ENCODE results near the gene ANKS3. TPM values are rescaled to one million over a fixed set of nuclear protein-coding genes. Genes with fewer than 3 reads are reported as not detected.

The ANKS3 gene
- polyA plus RNA-seq (2011; rRNA removed), result 19.8 and 22.7 TPM in 2 replicates
- 33.2 and 37.8 TPM in 2 replicates for polyA plus RNA-seq (2012; cell fraction: cytosol; rRNA removed)
- polyA plus RNA-seq (2012; cell fraction: nucleus; rRNA removed), result 67.5 and 73.3 TPM in 2 replicates
- 22.4 to 30.6 TPM (median 27.1 TPM) in 3 replicates for polyA plus RNA-seq (2017; fragmentation: RNase III; extraction: RNeasy Plus Mini Kit Qiagen cat#74134 plus additional on column Dnase treatment)
- 26.9 and 28.4 TPM in 2 replicates for polyA minus RNA-seq (2011; rRNA and poly(A)+ RNA removed)

GRCh38 chr16:4734063-4734729 lies at the start of gene ANKS3, which contains the start of gene DNAAF8:
TSS of gene ANKS3 (minus strand) at chr16:4734271. CDS start at chr16:4730149, 4,122 bp downstream.
TSS of gene DNAAF8 (plus strand) at chr16:4734537. CDS start at chr16:4736515, 1,978 bp downstream.
- FAIRE-seq (peak; percentile 32), ATAC-seq (peak; percentile 97 to 98), DNase-seq (ENCODE audit: low read depth in 1 of 2, low spot score in 1 of 2) (peak; percentile 97 to 99)
- 0% methylated on average over 12 of the region's 70 CpGs for WGBS (ENCODE audit: missing lambda C conversion rate)
- CTCF ChIA-PET, result interaction anchor here (0.6 to 2.0 kb wide), 3 partner anchors 25 to 222 kb away, joined by 3 to 8 read pairs (median 4); no protein-coding TSS in a partner anchor
- H3K4me3 ChIP-seq, result peak within 1 kb of the TSS; percentile 92
- POLR2A ChIA-PET, result interaction anchor here (0.5 to 2.4 kb wide), 20 partner anchors 8 to 1599 kb away, joined by 3 to 25 read pairs (median 4); partner anchors contain the start of genes NUDT16L1, ROGDI, SEC14L5 and ZNF213
- peak; percentile 83 for TF ChIP-seq PHF8 (IDR thresholded peaks at IDR 0.05; ENCODE audit: borderline replicate concordance, low read depth)
- TF ChIP-seq MYC (IDR thresholded peaks at IDR 0.05; ENCODE audit: borderline replicate concordance, low read length), result peak; percentile 54; the same call in 1 of the 2 replicates
- peak; percentile 49 to 84; a peak in 4 of 5 replicates for TF ChIP-seq JUN (IDR thresholded peaks at IDR 0.05)
- TF ChIP-seq PBX3 (IDR thresholded peaks at IDR 0.05), result peak; percentile 48; the same call in 1 of the 2 replicates
- TF ChIP-seq RFX5 (IDR thresholded peaks at IDR 0.05), result peak; percentile 66; the same call in 1 of the 2 replicates
- TF ChIP-seq, protein P1, sequence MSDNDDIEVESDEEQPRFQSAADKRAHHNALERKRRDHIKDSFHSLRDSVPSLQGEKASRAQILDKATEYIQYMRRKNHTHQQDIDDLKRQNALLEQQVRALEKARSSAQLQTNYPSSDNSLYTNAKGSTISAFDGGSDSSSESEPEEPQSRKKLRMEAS (IDR thresholded peaks at IDR 0.05), result peak; percentile 88
- 0 out of 2 replicates have a peak, but pooled peaks have one; percentile 38 for TF ChIP-seq TFCP2L1 (CRISPR knock-in tag; IDR thresholded peaks at IDR 0.05)
- no peak for TF ChIP-seq HOXB13 (CRISPR knock-in tag; IDR thresholded peaks at IDR 0.05; ENCODE audit: low read depth)
- peak; percentile 77; the same call in 1 of the 2 replicates for TF ChIP-seq HDAC2 (IDR thresholded peaks at IDR 0.05)
- TF ChIP-seq, protein P2, sequence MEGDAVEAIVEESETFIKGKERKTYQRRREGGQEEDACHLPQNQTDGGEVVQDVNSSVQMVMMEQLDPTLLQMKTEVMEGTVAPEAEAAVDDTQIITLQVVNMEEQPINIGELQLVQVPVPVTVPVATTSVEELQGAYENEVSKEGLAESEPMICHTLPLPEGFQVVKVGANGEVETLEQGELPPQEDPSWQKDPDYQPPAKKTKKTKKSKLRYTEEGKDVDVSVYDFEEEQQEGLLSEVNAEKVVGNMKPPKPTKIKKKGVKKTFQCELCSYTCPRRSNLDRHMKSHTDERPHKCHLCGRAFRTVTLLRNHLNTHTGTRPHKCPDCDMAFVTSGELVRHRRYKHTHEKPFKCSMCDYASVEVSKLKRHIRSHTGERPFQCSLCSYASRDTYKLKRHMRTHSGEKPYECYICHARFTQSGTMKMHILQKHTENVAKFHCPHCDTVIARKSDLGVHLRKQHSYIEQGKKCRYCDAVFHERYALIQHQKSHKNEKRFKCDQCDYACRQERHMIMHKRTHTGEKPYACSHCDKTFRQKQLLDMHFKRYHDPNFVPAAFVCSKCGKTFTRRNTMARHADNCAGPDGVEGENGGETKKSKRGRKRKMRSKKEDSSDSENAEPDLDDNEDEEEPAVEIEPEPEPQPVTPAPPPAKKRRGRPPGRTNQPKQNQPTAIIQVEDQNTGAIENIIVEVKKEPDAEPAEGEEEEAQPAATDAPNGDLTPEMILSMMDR (IDR thresholded peaks at IDR 0.05), result no peak
- peak; percentile 61; the same call in 1 of the 2 replicates for TF ChIP-seq REST (IDR thresholded peaks at IDR 0.05)
- TF ChIP-seq MAZ (IDR thresholded peaks at IDR 0.05; ENCODE audit: borderline replicate concordance, low read depth, low read length), result peak; percentile 30; the same call in 1 of the 2 replicates
- no peak for TF ChIP-seq CBX2 (IDR thresholded peaks at IDR 0.05; ENCODE audit: borderline replicate concordance, low read depth)
- TF ChIP-seq GATA3 (IDR thresholded peaks at IDR 0.05; ENCODE audit: borderline replicate concordance), result peak; percentile 18; the same call in 1 of the 2 replicates
- peak; percentile 63 for TF ChIP-seq POLR2A (IDR thresholded peaks at IDR 0.05; ENCODE audit: low read length)
- TF ChIP-seq KDM1A (IDR thresholded peaks at IDR 0.05; ENCODE audit: low read depth), result no peak
- no peaks in the 10 kb centered on the region for H3K9me3 ChIP-seq
- peak within 1 kb of the TSS; percentile 90 for H3K4me2 ChIP-seq
- H3K27ac ChIP-seq, result peak within 1 kb of the TSS; percentile 81 to 94
- H3K4me1 ChIP-seq, result peaks cover 8% of the 10 kb centered on the region; the same call in 1 of the 3 replicates

All from A549 (cell line).